HG02870 (cell line): ENCODE measurements around the gene PTPN1.
A peak's percentile ranks its signal among the peaks of the same experiment; 100 is the strongest.

Experiments
- ATAC-seq: cut with Tn5 transposase; IDR thresholded peaks from one replicate; pipeline ENCODE4 v1.9.1; 2021; ENCODE audit warnings: mild to moderate bottlenecking, moderate library complexity; ENCODE audit not compliant: unreplicated experiment

PTPN1 gene

DNA sequence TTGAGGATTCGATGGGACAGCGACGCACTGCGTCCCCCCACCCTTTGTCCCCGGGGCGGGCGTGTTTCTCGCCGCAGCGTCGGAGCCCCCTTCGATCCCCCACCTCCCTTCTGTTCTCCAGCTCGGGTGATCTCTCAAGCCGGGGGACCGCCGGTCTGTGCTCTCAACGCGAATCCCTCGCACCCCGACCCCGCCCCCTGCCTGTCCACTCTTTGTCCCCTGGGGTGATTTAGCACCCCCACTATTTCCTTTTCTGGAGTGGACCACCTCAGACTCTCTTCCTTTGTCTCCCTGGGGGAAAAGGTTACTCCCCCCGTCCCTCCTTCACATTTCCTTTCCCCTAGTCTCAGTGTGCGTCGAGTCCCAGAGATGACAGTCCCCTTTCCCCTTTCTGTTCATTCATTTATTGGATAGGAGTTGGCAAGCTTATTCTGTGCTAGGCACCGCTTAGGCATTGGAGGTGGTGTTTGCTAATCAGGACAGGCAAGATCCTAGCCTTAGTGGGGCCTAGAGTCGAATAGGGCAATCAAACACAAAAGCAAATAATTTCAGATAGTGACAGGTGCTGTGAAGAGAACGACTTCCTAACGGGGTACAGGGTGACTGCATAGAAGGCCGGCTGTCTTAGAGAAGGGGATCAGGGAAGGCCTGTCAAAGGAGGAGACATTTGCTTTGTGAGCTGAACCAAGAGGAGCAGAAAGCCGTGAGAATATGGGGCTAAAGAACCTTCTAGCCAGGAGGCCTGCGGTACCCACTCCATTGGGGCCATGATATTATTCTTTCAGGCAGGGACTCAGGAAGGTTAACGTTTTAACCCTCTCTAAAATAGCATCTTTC lies 741 bp downstream of the PTPN1 start:
- ATAC-seq, result no peak

DNA sequence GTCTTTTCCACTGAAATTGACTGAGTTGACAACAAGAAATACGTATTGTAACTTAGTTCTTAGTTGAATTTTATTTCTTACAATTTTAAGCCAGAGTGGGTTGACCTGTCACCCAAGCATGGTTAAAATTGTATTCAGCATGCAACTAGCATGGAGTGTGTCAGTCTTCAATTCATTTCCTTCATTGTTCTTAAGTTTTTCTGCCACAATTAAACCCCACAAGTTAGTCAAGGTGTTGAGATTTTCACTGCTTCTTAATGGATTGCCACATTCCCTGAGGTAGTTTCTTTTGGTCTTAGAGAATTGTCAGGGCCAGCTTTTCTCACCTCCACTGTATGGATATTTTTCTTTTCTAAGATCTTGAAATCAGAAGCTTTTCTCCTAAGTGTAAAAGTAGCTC lies 2.1 kb downstream of the PTPN1 start:
- no peak for ATAC-seq

DNA sequence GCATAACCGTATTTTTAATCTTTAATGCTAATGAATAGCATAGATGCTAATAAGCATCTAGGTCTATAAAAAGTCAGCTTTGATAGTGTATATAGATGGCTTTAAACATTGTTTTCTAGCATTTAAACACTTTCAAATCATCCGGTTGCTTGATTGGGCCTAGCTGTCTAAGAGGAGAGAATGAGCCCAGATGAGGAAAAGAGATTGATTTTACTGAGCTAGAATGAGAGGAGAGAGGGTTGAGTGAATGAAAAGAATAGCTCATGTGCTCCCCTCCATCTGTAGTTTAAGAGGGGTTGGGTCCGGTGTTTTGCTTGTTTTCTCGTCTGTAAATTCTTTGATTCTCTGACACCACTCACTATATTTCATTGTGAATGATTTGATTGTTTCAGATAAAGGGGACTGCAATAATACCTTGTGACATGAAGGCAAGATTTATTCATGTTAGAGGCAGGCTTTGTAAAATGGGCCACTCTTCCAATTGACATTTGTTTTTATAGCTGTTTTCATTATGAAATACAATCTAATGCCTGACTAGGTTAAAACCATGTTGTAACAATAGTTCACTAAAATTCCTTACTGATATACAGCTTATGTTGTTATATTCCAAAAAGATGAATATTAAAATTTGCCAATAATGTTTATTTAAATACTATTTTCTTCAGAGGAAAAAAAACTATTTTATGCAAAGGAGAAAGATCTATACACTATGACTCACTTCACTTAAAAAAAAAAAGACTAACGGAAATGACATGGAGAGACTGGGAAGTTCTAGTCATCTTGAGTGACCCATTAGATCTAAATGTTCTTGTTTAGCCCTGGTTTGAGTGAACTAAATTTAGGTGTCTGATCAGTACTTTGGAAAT lies 3.2 kb downstream of the PTPN1 start:
- no peak for ATAC-seq

DNA sequence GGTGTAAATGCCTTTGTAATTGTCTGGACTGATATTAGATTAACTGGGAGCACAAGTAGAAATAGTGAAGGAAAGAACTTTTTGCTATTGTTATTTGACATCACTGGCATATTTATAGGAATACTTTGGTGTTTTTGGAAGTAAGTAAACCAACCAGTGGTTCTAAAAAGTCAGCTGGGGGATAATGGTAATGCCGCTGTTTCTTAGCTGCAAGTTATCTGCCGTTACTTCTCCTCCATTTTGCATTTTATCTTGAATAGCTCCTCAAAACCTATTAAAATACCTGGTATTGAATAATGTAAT lies 3.8 kb downstream of the PTPN1 start:
- ATAC-seq, result no peak

DNA sequence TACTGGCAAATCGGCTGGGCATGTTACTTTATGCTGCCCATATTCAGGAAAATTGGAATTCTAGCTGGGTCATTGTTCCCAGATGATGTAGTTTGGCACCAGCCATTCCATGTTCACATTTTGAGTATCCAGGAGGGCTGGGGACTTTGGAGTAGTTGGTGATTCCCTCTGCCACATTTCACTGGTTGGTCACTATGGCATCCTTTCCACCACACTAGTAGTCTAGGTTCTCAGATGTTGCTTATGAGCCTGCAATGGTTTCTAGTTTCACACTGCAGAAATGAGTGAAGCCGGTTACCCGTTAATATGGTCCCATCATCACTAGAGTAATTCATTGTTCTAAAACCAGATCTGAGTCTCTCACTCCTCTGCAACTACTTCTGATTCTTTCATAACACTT lies 4.6 kb downstream of the PTPN1 start:
- peak; percentile 22 for ATAC-seq

DNA sequence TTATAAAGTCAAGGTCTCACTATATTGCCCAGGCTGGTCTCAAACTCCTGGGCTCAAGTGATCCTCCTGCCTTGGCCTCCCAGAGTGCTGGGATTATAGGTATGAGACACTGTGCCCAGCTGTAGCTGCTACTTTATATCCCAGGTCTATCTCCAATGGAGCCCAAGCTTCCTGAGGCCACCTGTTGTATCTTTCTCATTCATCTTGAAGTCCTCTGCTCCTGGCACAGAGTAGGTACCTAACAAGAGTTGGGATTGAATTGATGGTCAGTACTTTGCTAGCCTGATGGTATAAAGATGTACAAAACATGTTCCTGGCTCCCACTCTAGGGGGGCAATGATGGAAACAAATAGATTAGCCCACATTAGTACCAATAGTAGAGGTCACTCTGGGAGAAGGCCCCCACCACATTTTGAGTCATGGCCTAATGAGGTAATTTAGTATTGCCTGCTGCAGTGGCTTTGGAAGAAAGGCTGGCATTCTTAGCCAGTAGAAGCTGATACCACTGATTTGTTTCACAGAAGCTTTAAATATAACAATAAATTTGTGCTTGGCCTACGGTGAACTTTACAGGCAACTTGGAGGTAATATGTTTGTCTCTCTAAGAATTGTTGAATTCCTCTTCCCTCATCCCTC lies 5.4 kb downstream of the PTPN1 start:
- ATAC-seq, result no peak

DNA sequence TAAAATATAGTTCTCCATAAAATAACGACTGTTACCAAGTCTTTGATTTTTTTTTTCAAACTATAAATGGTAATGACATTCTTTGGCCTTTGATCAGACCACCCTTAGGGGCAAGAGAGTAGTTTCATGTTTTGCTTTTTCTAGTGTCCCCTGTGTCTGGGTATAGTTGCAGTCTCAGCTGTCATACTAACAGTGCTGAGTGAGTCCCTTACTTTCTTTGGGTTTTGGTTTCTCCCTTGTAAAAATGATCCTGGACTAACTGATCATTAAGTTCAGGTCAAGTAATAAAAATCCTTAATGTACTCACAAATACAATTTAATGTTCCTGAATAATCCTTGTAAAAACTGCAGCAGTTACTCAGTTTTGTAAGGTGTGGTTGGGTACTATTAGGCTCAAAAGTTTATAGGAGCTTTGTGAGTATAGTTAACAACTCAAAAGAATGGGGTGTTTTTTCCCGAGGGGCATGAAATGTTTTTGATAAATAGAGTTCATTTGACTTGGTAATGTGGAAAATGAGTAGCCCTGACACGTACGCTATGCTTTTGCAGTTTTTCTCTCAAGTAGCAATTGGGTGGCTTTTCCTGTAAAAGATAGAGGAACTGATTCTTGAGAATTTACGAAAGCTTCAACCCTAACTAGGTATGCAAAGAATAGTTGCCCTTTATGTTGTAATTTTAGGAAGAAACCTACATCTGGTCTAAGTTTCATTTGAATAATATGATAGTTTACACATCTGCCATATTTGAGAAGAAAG lies 6.2 kb downstream of the PTPN1 start:
- ATAC-seq, result peak; percentile 34

DNA sequence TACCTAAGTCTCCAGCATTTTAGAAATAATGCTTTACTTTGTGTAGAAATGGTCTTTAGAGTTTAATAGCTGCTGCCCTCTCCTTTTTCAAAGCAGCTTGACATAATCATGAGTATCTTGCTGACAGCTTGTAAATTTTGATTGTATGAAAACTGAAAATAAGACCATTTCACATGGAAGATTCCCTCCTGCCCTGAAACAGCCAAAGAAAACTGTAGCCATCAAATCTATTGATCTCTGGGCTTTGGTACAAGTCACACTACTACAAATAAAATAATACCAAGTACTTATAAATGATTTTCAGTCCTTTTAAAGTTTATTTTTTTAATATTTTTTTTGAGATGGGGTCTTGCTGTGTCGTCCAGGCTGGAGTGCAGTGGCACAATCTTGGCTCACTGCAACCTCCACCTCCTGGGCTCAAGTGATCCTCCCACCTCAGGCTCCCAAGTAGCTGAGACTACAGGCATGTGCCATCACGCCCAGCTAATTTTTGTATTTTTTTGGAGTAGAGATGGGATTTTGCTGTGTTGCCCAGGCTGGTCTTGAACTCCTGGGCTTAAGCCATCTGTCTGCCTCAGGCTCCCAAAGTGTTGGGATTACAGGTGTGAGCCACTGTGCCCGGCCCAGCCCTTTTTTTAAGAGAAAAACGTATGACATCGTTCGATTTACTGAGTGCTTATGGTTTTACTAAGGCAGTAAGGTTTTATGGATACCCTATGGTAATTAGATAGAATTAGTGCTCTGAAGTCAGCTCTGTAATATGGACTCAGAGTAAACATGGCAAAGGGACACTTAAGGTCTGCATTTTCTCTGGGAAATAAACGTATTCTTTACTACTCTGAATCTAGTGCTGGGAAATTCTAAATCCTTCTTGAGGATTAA lies 7.0 kb downstream of the PTPN1 start:
- no peak for ATAC-seq

DNA sequence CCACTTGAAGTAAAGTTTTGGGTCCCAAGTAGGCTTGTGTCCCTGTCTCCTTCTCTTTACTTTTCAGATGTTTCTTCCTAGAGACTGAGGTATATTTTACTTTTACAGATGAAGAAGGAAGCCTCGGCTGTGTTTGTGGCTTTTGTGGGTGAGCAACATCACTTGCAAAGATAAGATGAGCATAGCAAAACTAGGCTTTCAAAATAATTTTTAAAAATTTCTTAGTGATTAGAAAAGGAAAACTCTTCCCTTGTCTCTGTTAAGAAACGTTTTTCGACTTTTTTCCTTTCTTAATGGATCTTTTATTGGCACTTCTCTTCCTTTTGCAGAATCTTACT lies 7.6 kb downstream of the PTPN1 start:
- no peak for ATAC-seq

DNA sequence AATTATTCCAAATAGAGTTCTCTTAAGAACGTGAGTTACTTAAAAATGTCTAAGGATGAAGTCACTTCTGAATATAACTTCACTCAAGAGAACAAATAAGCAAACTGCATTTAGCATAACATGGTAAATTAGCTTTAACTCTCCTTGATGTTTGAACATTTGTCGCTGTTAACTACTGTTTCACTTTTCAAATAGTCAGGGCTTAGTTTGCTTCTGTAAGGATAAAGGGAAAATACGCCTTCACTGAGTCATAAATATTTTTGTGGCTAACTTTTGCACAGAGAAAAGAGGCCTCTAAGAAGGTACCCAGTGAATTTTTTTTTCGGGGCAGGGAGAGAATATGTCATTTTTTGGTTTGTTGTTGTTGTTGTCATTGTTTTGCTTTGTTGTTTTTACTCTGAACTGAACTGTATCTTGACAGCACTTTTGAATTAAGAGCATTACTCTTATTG lies 8.1 kb downstream of the PTPN1 start:
- ATAC-seq, result no peak

DNA sequence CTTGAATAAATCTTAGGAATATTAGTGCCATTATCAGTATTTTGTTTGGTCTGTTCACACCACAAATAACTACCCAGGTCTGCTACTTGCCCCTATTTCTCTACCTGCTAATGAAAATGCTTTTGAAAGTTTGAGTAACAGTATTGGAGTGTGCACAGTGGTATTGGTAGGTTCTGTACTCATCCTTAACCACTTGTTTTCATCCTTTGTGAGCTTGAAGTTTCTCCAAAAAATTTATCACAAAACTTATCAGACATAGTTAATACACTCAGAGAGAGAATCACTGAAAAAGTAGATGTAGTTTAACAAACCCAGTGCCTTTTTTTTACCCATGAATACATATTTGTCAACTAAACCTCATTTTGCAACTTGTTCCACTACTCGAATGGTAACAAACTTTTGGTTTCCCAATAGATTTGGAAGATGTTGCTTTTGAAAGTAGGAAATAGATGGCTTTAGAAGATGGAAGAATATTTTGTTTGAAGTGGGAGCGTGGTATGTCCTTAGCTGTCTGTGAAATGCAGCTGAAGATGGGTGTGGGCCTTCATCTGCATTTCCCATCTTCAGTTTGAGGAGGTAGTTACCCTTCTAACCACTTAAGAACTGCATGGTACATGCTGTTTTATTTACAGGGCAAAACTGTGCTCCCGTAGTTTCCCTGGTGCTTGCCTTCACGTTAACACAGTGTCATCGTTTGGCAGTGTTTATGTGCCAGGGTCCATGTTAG lies 9.0 kb downstream of the PTPN1 start:
- no peak for ATAC-seq

DNA sequence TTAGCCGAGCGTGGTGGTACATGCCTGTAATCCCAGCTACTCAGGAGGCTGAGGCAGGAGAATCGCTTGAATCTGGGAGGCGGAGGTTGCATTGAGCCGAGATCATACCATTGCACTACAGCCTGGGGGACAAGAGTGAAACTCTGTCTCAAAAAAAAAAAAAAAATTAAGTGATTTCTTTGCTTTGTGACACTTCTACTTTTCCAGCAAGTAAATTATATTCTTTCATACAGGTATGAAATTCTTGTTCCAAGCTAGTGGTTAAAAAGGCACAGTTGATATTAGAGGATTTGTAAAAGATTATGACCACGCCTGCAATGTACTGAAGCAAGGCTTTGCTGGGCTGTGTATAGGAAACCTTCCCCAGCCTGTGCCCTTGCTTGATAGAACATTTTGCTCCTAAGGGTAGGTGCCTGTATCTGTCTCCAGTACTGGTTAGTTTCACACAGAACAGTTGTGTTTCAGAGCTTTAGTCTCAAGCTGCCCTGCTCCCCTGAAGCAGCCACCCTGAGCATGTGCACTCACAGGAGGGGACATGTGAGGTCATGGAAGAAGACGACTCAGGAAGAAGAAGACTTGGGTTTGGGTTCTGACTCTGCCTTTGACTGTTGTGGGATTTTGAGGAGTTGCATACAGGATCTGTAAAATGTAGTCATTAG lies 10.2 kb downstream of the PTPN1 start:
- ATAC-seq, result no peak

DNA sequence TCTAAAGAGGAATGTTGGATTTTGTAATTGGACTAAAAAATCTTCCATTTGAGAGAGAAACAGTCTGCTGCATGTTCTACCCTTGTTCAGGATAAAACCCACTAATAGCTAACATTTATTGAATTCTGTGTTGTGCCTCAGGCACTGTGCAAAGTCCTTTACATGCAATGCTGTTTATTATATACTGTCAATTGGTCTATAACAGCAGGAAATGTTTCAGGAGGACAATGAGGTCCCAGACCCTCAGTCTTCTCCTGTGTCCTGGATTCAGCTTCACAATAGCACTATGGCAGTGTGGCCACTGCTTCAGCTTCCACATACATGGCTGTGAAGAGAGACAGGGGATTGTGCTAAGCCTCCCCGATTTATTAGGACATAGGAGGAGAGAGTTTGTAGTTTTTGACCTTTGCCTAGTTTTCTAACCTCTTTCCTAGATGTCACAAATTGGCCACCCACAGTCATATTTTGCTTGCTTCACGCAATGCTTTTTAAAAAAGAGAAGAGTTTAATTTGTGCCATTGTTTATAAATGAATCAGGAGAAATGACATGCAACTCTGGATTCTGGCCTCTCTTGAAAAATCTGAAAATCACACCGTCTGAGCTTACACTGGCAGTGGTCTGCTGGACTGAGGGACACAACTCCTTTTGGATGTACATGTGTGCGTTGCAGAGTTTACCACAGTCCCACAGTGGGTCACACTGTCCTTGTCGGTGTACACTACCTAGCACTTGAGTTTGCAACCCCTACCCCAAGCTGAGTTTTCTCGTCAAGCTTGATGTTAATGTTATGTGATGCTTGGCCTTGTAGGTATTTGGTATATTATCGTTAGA lies 11.3 kb downstream of the PTPN1 start:
- ATAC-seq, result no peak

DNA sequence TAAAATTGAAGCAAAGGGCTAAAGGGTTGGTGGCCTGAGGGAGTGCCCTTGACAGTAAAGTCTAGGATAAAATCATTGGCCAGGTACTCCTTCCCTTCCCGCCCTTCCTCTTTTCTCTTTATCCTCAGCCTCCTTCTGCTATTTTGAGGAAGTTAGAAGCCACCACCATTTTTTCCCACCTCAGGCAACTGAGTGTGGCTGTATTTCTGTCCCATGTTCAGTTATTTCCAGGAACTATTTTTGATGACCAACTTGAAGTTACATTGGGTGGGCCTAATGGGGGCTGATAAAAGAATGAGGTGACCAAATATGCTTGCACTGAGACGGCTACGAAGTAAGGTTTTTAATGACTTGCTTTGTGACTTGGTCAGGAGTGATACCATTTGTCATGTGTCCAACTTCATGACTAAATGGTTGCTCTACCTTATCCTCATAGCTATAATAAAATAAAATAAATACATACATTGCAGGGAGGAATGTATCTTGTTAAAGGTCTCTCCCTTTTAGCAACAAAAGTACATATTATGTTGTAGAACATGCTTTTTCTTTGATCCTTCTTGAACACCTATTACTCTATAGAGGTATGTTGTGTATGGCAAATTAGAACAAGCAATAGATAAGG lies 12.0 kb downstream of the PTPN1 start:
- no peak for ATAC-seq

DNA sequence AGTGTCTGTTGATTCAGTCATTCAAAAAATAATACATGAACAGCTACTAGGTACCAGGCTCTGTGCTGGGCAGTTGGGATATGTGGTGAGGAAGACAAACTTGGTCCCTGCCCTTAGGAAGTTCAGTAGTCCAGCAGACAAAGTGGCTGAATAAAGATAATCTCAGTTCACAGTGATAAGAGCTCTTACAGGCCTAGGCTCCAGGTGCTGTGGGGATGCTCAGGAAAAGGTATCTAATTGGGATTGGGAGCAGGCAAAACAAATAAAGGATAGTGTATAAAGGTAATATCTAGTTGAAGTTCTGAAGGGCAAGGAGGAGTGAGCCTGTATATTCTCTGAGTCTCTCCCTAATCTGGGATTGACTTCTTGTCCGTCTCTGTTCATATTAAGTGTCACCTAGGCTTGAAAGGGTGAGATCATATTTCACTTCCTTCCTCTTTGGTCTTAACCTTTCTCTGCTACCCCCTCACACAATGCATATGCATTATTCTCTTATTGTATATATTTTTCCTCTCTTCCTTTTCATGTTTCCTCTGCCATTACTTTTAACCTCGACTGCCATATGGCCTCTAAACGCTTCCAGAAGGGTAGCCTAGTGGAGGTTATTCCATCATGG lies 13.5 kb downstream of the PTPN1 start:
- ATAC-seq, result no peak

DNA sequence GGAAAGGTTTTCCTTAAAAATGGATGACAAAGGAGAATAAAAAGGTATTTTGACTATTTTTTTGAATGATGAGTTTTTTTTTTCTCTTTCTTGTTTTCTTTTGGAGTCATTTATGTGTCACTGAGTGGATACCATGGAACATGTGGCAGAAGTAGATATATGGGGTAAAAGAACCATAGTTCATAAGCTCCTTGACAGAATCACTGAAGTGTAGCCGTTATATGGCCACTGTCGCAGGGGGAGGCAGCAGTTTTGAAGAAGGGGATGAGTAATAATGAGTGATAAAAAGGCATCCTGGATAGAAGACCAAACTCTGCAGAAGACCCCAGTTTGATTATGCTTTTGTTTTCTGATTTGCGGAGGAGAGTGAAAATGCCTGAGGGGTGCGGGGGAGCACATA lies 15.5 kb downstream of the PTPN1 start:
- no peak for ATAC-seq

DNA sequence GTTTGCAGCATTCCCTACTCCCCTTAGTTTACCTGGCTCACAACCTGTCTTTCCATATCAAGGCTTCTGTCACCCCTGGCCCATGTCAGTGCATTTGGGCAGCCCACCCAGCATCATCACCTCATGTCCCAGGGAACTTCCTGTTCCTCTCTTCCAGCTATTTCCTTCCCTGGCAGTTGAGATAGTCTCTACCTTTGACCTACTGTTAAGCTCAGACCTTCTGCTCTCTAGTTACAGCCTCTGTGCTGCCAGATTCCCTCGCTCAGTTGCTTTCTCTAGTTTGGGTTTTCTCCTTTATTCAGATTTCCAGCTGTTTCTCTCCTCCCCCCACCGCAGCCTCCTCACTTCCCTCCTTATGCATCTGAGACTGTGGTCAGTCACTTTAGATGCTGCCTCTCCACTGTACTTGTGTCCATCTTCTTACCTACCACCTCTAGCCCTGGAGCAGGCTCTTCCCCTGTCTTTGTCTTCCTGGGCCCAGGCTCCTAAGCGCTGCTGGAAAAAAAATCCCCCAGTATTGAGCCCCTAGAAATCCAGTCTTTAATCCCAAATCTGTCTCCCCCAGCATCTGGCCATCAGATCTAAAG lies 16.3 kb downstream of the PTPN1 start:
- no peak for ATAC-seq
